MCF 10A (cell line): Measurements from ENCODE around the gene XRN2. TPM values are rescaled to one million over a fixed set of nuclear protein-coding genes. Genes with fewer than 3 reads are reported as not detected.

ENCODE experiments used
- BruUV-seq: library from RNA; stranded (reverse); fragments of 400-500 nt; replicated peaks from 2 replicates; lab custom pipeline; 2021; lab: Mats Ljungman, UMichigan
- CTCF ChIA-PET: fragments of 300-600 bp; sonication (Branson Sonifier 250); formaldehyde crosslinking; extraction: SDS; loops from one replicate; lab custom pipeline; 2021; ENCODE audit warnings: antibody characterized with exemption, inconsistent platforms; lab: Yijun Ruan, JAX
- POLR2A ChIA-PET: fragments of 300-600, 350-650 bp; sonication (Branson Sonifier 250); formaldehyde crosslinking; extraction: SDS; loops from one replicate; lab custom pipeline; 2020; ENCODE audit warnings: antibody characterized with exemption, inconsistent platforms; lab: Yijun Ruan, JAX
- DNase-seq: peaks from one replicate; pipeline ENCODE4 v3.0.0-alpha.2; 2018; ENCODE audit not compliant: unreplicated experiment
- H3K27ac Mint-ChIP-seq: one replicate; pipeline ENCODE4 v1.8.0; 2022; ENCODE audit warnings: mild to moderate bottlenecking, low read depth, mixed read lengths; ENCODE audit not compliant: unreplicated experiment
- H3K27me3 Mint-ChIP-seq: one replicate; pipeline ENCODE4 v1.8.0; 2022; ENCODE audit warnings: mixed read lengths; ENCODE audit not compliant: insufficient read depth, unreplicated experiment
- H3K36me3 Mint-ChIP-seq: one replicate; pipeline ENCODE4 v1.8.0; 2022; ENCODE audit warnings: mild to moderate bottlenecking, moderate library complexity, mixed read lengths; ENCODE audit not compliant: insufficient read depth, unreplicated experiment
- H3K4me1 Mint-ChIP-seq: one replicate; pipeline ENCODE4 v1.8.0; 2022; ENCODE audit warnings: mixed read lengths; ENCODE audit not compliant: insufficient read depth, unreplicated experiment
- H3K4me3 Mint-ChIP-seq: one replicate; pipeline ENCODE4 v1.8.0; 2022; ENCODE audit warnings: mild to moderate bottlenecking, moderate library complexity, mixed read lengths; ENCODE audit not compliant: unreplicated experiment
- H3K9me3 Mint-ChIP-seq: one replicate; pipeline ENCODE4 v1.8.0; 2022; ENCODE audit warnings: mixed read lengths; ENCODE audit not compliant: unreplicated experiment
- CTCF ChIP-seq: fragments of 200-600 bp; IDR thresholded peaks from one replicate; pipeline ENCODE4 v1.8.0; 2022; ENCODE audit warnings: antibody characterized with exemption, mild to moderate bottlenecking; ENCODE audit not compliant: unreplicated experiment
- intact Hi-C: fragments of 100-400 bp; cut with micrococcal nuclease; formaldehyde crosslinking; loops from 2 replicates; pipeline ENCODE4 v1.14.1; 2022
- total RNA-seq: library from RNA; stranded (reverse); gene quantifications from 2 replicates; pipeline ENCODE4 v1.2.3, GENCODE V29; 2022

Gene XRN2
- total RNA-seq, 1 experiment from 2014 or later: 67.8 TPM

DNA sequence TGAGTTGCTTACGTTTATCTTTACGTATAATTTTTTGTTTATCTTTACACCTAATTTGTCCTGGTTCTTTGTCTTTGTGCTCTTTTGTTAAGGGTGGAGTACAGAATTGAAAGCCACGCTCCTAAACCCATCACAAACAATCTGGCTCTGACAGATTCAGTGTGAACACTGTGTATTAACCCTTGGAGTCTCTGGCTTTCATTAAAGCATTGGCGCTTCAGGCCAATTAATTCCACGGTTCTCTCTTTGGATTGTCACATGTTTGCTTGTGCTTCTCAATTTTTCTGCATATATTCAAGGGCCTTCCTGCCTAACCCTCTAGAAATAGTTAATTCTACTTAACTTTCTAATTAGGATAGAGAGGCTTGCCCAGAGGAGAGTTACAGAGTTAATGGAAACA lies 55.6 kb downstream of the XRN2 start:
- no peak for DNase-seq
- H3K27me3 Mint-ChIP-seq: no peaks in the 10 kb centered on the region
- TF ChIP-seq CTCF: no peak
- CTCF ChIA-PET: interaction anchor here (0.7 kb wide), 1 partner anchor 220 kb away, joined by 3 read pairs; no protein-coding TSS in a partner anchor
- intact Hi-C loops: no loop called here
- no TSS peak for BruUV-seq
- POLR2A ChIA-PET: no interaction called here
- H3K4me3 Mint-ChIP-seq: no peak overlapping the region
- H3K9me3 Mint-ChIP-seq: no peaks in the 10 kb centered on the region
- no peak overlapping the region for H3K27ac Mint-ChIP-seq
- H3K4me1 Mint-ChIP-seq: peaks cover 29% of the 10 kb centered on the region
- peaks cover 67% of the 10 kb centered on the region for H3K36me3 Mint-ChIP-seq

GRCh38 chr20:21360705-21361104 lies 57.6 kb downstream of the XRN2 start:
- H3K9me3 Mint-ChIP-seq: no peaks in the 10 kb centered on the region
- POLR2A ChIA-PET: interaction anchor here (1.0 to 2.0 kb wide), 4 partner anchors 8 to 72 kb away, joined by 3 to 8 read pairs (median 8); partner anchors contain the start of gene XRN2
- TF ChIP-seq CTCF: no peak
- H3K4me1 Mint-ChIP-seq: peaks cover 29% of the 10 kb centered on the region
- peaks cover 68% of the 10 kb centered on the region for H3K36me3 Mint-ChIP-seq
- H3K4me3 Mint-ChIP-seq: no peak overlapping the region
- intact Hi-C loops: loop anchor here (5.0 kb wide), 1 partner anchor 123 kb away; no protein-coding TSS in a partner anchor
- no peaks in the 10 kb centered on the region for H3K27me3 Mint-ChIP-seq
- H3K27ac Mint-ChIP-seq: peak overlapping the region; percentile 16
- CTCF ChIA-PET: interaction anchor here (0.6 to 1.9 kb wide), 2 partner anchors 125 to 663 kb away, joined by 3 to 8 read pairs; no protein-coding TSS in a partner anchor
- BruUV-seq: no TSS peak
- peak; percentile 38 for DNase-seq

GRCh38 chr20:21361266-21361665 lies 58.1 kb downstream of the XRN2 start:
- BruUV-seq: no TSS peak
- peaks cover 66% of the 10 kb centered on the region for H3K36me3 Mint-ChIP-seq
- ChIA-PET CTCF (interaction anchor here (0.6 to 1.9 kb wide), 3 partner anchors 126 to 663 kb away, joined by 3 to 8 read pairs (median 4); no protein-coding TSS in a partner anchor), POLR2A (interaction anchor here (1.0 to 2.0 kb wide), 5 partner anchors 9 to 71 kb away, joined by 3 to 8 read pairs (median 8); partner anchors contain the start of gene XRN2)
- H3K27me3 Mint-ChIP-seq: no peaks in the 10 kb centered on the region
- DNase-seq: peak; percentile 52
- intact Hi-C loops: loop anchor here (5.0 kb wide), 1 partner anchor 124 kb away; no protein-coding TSS in a partner anchor
- no peak for TF ChIP-seq CTCF
- H3K4me3 Mint-ChIP-seq: no peak overlapping the region
- H3K27ac Mint-ChIP-seq: peak overlapping the region; percentile 16
- H3K9me3 Mint-ChIP-seq: no peaks in the 10 kb centered on the region
- H3K4me1 Mint-ChIP-seq: peaks cover 29% of the 10 kb centered on the region

DNA sequence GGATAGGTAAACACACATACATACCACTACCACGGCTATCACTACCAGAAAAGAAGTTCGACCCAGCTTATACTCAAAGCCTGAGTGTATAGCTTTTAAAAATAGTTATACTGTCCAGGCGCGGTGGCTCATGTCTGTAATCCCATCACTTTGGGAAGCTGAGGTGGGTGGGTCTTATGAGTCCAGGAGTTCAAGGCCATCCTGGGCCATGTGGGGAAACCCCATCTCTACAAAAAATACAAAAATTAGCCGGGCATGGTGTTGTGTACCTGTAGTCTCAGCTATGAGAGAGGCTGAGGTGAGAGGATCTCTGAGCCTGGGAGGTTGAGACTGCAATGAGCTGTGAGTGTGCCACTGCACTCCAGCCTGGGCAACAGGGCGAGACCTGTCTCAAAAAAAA lies 61.3 kb downstream of the XRN2 start:
- Mint-ChIP-seq H3K4me1 (peaks cover 29% of the 10 kb centered on the region), H3K36me3 (peaks cover 73% of the 10 kb centered on the region), H3K27me3 (no peaks in the 10 kb centered on the region), H3K9me3 (no peaks in the 10 kb centered on the region), H3K27ac (no peak overlapping the region), H3K4me3 (no peak overlapping the region)
- ChIA-PET POLR2A (interaction anchor here (0.5 to 0.9 kb wide), 2 partner anchors 46 to 62 kb away, joined by 3 to 4 read pairs; partner anchors contain the start of gene XRN2), CTCF (interaction anchor here (0.6 to 2.1 kb wide), 5 partner anchors 21 to 826 kb away, joined by 3 to 9 read pairs (median 3); no protein-coding TSS in a partner anchor)
- intact Hi-C loops: loop anchor here (5.0 kb wide), 1 partner anchor 127 kb away; no protein-coding TSS in a partner anchor
- DNase-seq: no peak
- TF ChIP-seq CTCF: no peak
- no TSS peak for BruUV-seq
